Esophagus muscularis mucosa (tissue), 4 donors: Measurements from ENCODE around the gene NGFR. TPM values are rescaled to one million over a fixed set of nuclear protein-coding genes. Genes with fewer than 3 reads are reported as not detected.

Source experiments
- DNase-seq: peaks from one replicate; pipeline ENCODE4 v3.0.0-alpha.2; 2017; ENCODE audit errors: extremely low spot score
- H3K27ac ChIP-seq, 4 donors: fragments of 200-600 bp; sonication (generic); replicated peaks in 1 of 4; 1 replicate in 3 of 4; 2 replicates in 1 of 4; pipeline ENCODE4 v1.5.1; 2016 to 2019; ENCODE audit warnings: mild to moderate bottlenecking in 1 of 4
- H3K27me3 ChIP-seq, 4 donors: fragments of 200-600 bp; sonication (generic); one replicate each; pipeline versions ENCODE4 v1.5.1 to v1.6.0; 2016 to 2019
- H3K36me3 ChIP-seq, 4 donors: fragments of 200-600 bp; sonication (generic); one replicate each; pipeline ENCODE4 v1.5.1; 2016 to 2019
- H3K4me1 ChIP-seq, 4 donors: fragments of 200-600 bp; sonication (generic); one replicate each; pipeline ENCODE4 v1.5.1; 2016 to 2019
- H3K4me3 ChIP-seq, 4 donors: fragments of 200-600 bp; sonication (generic); 1 replicate in 2 of 4; 2 replicates in 2 of 4; pipeline ENCODE4 v1.5.1; 2016 to 2019; ENCODE audit warnings: mild to moderate bottlenecking in 4 of 4, moderate library complexity in 1 of 4
- H3K9me3 ChIP-seq, 4 donors: fragments of 200-600 bp; sonication (generic); 1 replicate in 3 of 4; 2 replicates in 1 of 4; pipeline ENCODE4 v1.5.1; 2016 to 2019
- CTCF ChIP-seq, 3 experiments: fragments of 200-600 bp in 2 of 3; fragments of 450-650 bp in 1 of 3; sonication (generic) in 2 of 3; IDR thresholded peaks; one replicate each; pipeline ENCODE4 v1.5.1; 2017 to 2019; ENCODE audit warnings: antibody characterized with exemption in 3 of 3, mild to moderate bottlenecking in 2 of 3, moderate library complexity in 1 of 3
- EP300 ChIP-seq: sonication (generic); formaldehyde crosslinking; IDR thresholded peaks from one replicate; pipeline ENCODE4 v1.6.1; 2017; ENCODE audit warnings: antibody characterized with exemption
- POLR2A ChIP-seq: fragments of 450-650 bp; IDR thresholded peaks from one replicate; pipeline ENCODE4 v1.6.1; 2017; ENCODE audit warnings: antibody characterized with exemption, moderate library complexity, mild to moderate bottlenecking, low read depth
- POLR2AphosphoS5 ChIP-seq, 2 donors: sonication (generic); formaldehyde crosslinking; IDR thresholded peaks; one replicate each; pipeline ENCODE4 v1.6.1; 2017; ENCODE audit warnings: antibody characterized with exemption in 2 of 2
- WGBS: methylation state at CpG from one replicate; pipeline ENCODE4 v1.1.5; 2018; 5-methylcytosine and 5-hydroxymethylcytosine counted together
- intact Hi-C: fragments of 100-400 bp; cut with DNase I; formaldehyde crosslinking; loops from one replicate; pipeline ENCODE4 v1.15.1; 2023
- total RNA-seq, 4 donors: library from RNA; depleted of rRNA; stranded (reverse); fragments of >200 nt; gene quantifications; one replicate each; pipeline versions ENCODE4 v1.1.0 to v1.2.1, GENCODE V29; 2016

Gene NGFR
- total RNA-seq, 4 donors from 2014 or later, result 12.9 to 31.6 (median 22.6) TPM

GRCh38 chr17:49518346-49519078 is 23.4 kb downstream of the NGFR start:
- peaks cover 23 to 52% (median 31%) of the 10 kb centered on the region in 4 donors for H3K4me1 ChIP-seq
- H3K27ac ChIP-seq, result no peak overlapping the region
- TF ChIP-seq CTCF (IDR thresholded peaks at IDR 0.05) (no peak), POLR2AphosphoS5 (IDR thresholded peaks at IDR 0.05) (no peak), POLR2A (no peak), EP300 (no peak)
- no peak for DNase-seq
- H3K9me3 ChIP-seq, result no peaks in the 10 kb centered on the region
- peaks cover 0 to 6% (median 0%) of the 10 kb centered on the region in 4 donors for H3K27me3 ChIP-seq
- H3K4me3 ChIP-seq, result no peak overlapping the region
- intact Hi-C loops, result no loop called here
- WGBS, result 76% methylated on average over 5 of the region's 6 CpGs
- H3K36me3 ChIP-seq, result no peaks in the 10 kb centered on the region

GRCh38 chr17:49519781-49520180 is 24.7 kb downstream of the NGFR start:
- Histone ChIP-seq H3K27me3 (peaks cover 0 to 7% (median 0%) of the 10 kb centered on the region in 4 donors), H3K4me1 (peaks cover 17 to 40% (median 20%) of the 10 kb centered on the region in 4 donors), H3K9me3 (no peaks in the 10 kb centered on the region), H3K27ac (no peak overlapping the region), H3K4me3 (no peak overlapping the region), H3K36me3 (no peaks in the 10 kb centered on the region)
- DNase-seq, result no peak
- intact Hi-C loops, result no loop called here
- WGBS, result 79% methylated on average over 5 of the region's 7 CpGs
- TF ChIP-seq EP300, result no peak
- TF ChIP-seq POLR2AphosphoS5 (IDR thresholded peaks at IDR 0.05), result no peak
- TF ChIP-seq POLR2A, result no peak
- TF ChIP-seq CTCF (IDR thresholded peaks at IDR 0.05), result no peak

- peak overlapping the region in 1 of 4 donors; percentile 33 for H3K27ac ChIP-seq
- TF ChIP-seq POLR2A, result no peak
- TF ChIP-seq POLR2AphosphoS5 (IDR thresholded peaks at IDR 0.05), result no peak
- TF ChIP-seq EP300, result no peak
- TF ChIP-seq CTCF (IDR thresholded peaks at IDR 0.05), result no peak
- no peak overlapping the region for H3K4me3 ChIP-seq
- intact Hi-C loops, result no loop called here
- no peaks in the 10 kb centered on the region for H3K9me3 ChIP-seq
- DNase-seq, result no peak
- no peaks in the 10 kb centered on the region for H3K36me3 ChIP-seq
- 89% methylated on average over 9 of the region's 10 CpGs for WGBS
- peaks cover 9 to 33% (median 13%) of the 10 kb centered on the region in 4 donors for H3K4me1 ChIP-seq
- H3K27me3 ChIP-seq, result peaks cover 0 to 14% (median 0%) of the 10 kb centered on the region in 4 donors
Measured at GRCh38 chr17:49520386-49521087, 25.4 kb downstream of the NGFR start.

- Histone ChIP-seq H3K27me3 (peaks cover 0 to 14% (median 0%) of the 10 kb centered on the region in 4 donors), H3K4me1 (peaks cover 4 to 28% (median 8%) of the 10 kb centered on the region in 4 donors), H3K27ac (peak overlapping the region in 1 of 4 donors; percentile 33), H3K36me3 (no peaks in the 10 kb centered on the region), H3K4me3 (no peak overlapping the region), H3K9me3 (no peaks in the 10 kb centered on the region)
- intact Hi-C loops, result no loop called here
- DNase-seq, result no peak
- WGBS, result 94% methylated on average over 8 of the region's 8 CpGs
- TF ChIP-seq POLR2A, result no peak
- TF ChIP-seq POLR2AphosphoS5 (IDR thresholded peaks at IDR 0.05), result no peak
- TF ChIP-seq EP300, result no peak
- no peak for TF ChIP-seq CTCF (IDR thresholded peaks at IDR 0.05)
Measured at GRCh38 chr17:49521088-49521450, 26.0 kb downstream of the NGFR start.
